Neutrophil (primary cell): ENCODE data around the gene DAB1.

ENCODE experiments used
- H3K27ac ChIP-seq: fragments of 200-600 bp; sonication (generic); 2 replicates; pipeline ENCODE4 v1.5.1; 2016; ENCODE audit warnings: mild to moderate bottlenecking, moderate library complexity
- H3K27me3 ChIP-seq: fragments of 200-600 bp; sonication (generic); 2 replicates; pipeline ENCODE4 v1.6.0; 2016; ENCODE audit warnings: mild to moderate bottlenecking
- H3K36me3 ChIP-seq: fragments of 200-600 bp; sonication (generic); 2 replicates; pipeline ENCODE4 v1.5.1; 2017
- H3K4me1 ChIP-seq, 2 experiments: fragments of 200-600 bp in 1 of 2; sonication (generic) in 1 of 2; 1 replicate in 1 of 2; 2 replicates in 1 of 2; pipeline versions ENCODE4 v1.5.1 to v1.6.1; 2013 to 2016; ENCODE audit warnings: low read depth in 1 of 2, low read length in 1 of 2, mild to moderate bottlenecking in 1 of 2, moderate library complexity in 1 of 2; ENCODE audit not compliant: control insufficient read depth in 1 of 2, insufficient read depth in 1 of 2
- H3K4me3 ChIP-seq, 2 experiments: fragments of 200-600 bp in 1 of 2; sonication (generic) in 1 of 2; 1 replicate in 1 of 2; 2 replicates in 1 of 2; pipeline ENCODE4 v1.5.1; 2013 to 2016; ENCODE audit warnings: low read depth in 1 of 2, low read length in 1 of 2, mild to moderate bottlenecking in 1 of 2, moderate library complexity in 1 of 2
- H3K9me3 ChIP-seq: fragments of 200-600 bp; sonication (generic); 2 replicates; pipeline ENCODE4 v1.5.1; 2016
- CTCF ChIP-seq: fragments of 200-600 bp; sonication (generic); IDR thresholded peaks from 2 replicates; pipeline ENCODE4 v1.5.1; 2016; ENCODE audit warnings: antibody characterized with exemption

Gene DAB1

GRCh38 chr1:57467830-57468229 lies 44.0 kb upstream of the DAB1 start:
- H3K27me3 ChIP-seq, result no peaks in the 10 kb centered on the region
- no peaks in the 10 kb centered on the region for H3K36me3 ChIP-seq
- TF ChIP-seq CTCF, result no peak
- no peak overlapping the region for H3K27ac ChIP-seq
- no peak overlapping the region for H3K4me3 ChIP-seq
- no peaks in the 10 kb centered on the region for H3K4me1 ChIP-seq
- no peaks in the 10 kb centered on the region for H3K9me3 ChIP-seq

- no peaks in the 10 kb centered on the region for H3K9me3 ChIP-seq
- H3K4me1 ChIP-seq, result no peaks in the 10 kb centered on the region
- no peak overlapping the region for H3K4me3 ChIP-seq
- no peaks in the 10 kb centered on the region for H3K36me3 ChIP-seq
- H3K27ac ChIP-seq, result no peak overlapping the region
- TF ChIP-seq CTCF, result no peak
- H3K27me3 ChIP-seq, result no peaks in the 10 kb centered on the region
Observed at GRCh38 chr1:57464756-57465155, 40.9 kb upstream of the DAB1 start.

GRCh38 chr1:57463343-57463742 lies 39.5 kb upstream of the DAB1 start:
- Histone ChIP-seq H3K9me3 (no peaks in the 10 kb centered on the region), H3K36me3 (no peaks in the 10 kb centered on the region), H3K4me3 (no peak overlapping the region), H3K4me1 (no peaks in the 10 kb centered on the region), H3K27ac (no peak overlapping the region), H3K27me3 (no peaks in the 10 kb centered on the region)
- no peak for TF ChIP-seq CTCF

- no peak overlapping the region for H3K27ac ChIP-seq
- H3K9me3 ChIP-seq, result no peaks in the 10 kb centered on the region
- H3K4me1 ChIP-seq, result no peaks in the 10 kb centered on the region
- TF ChIP-seq CTCF, result no peak
- H3K27me3 ChIP-seq, result no peaks in the 10 kb centered on the region
- no peaks in the 10 kb centered on the region for H3K36me3 ChIP-seq
- H3K4me3 ChIP-seq, result no peak overlapping the region
Observed at GRCh38 chr1:57461405-57461804, 37.5 kb upstream of the DAB1 start.

- H3K27ac ChIP-seq, result no peak overlapping the region
- no peaks in the 10 kb centered on the region for H3K36me3 ChIP-seq
- no peaks in the 10 kb centered on the region for H3K27me3 ChIP-seq
- TF ChIP-seq CTCF, result no peak
- H3K4me1 ChIP-seq, result no peaks in the 10 kb centered on the region
- no peak overlapping the region for H3K4me3 ChIP-seq
- H3K9me3 ChIP-seq, result no peaks in the 10 kb centered on the region
Observed at GRCh38 chr1:57451516-57451915, 27.7 kb upstream of the DAB1 start.

DNA sequence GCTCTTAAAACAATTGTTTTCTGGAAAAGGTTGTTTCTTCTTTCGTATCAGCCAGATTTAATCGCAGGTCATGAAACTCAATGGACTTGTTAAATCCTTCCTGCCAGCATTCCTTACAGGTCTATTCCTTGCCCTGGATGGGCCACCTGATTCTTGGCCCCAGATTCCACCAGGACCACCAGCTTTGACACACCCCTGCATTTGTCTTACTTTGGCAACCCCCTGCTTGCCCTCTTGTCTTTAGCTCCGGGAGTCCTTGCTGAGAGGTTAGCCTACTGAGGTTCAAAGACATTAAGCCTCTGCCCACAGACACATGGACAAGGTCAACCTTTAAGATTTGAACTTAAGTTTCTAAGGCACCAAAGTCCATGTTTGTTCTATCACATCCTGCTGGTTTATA lies 27.1 kb upstream of the DAB1 start:
- Histone ChIP-seq H3K4me3 (no peak overlapping the region), H3K9me3 (no peaks in the 10 kb centered on the region), H3K4me1 (no peaks in the 10 kb centered on the region), H3K36me3 (no peaks in the 10 kb centered on the region), H3K27me3 (no peaks in the 10 kb centered on the region), H3K27ac (no peak overlapping the region)
- no peak for TF ChIP-seq CTCF
